ENCODE data around the gene KCND3.

Gene KCND3

GRCh38 chr1:111882559-111882958 is 106.9 kb downstream of the KCND3 start:
- Histone ChIP-seq H3K27ac (replicated peaks) (no peak overlapping the region), H3K4me3 (replicated peaks; ENCODE audit: insufficient read depth, low read length) (no peak overlapping the region), H3K27me3 (ENCODE audit: insufficient read depth, poor library complexity, severe bottlenecking) (peaks cover 2% of the 10 kb centered on the region)
- TF ChIP-seq SPI1 (IDR thresholded peaks at IDR 0.05; ENCODE audit: borderline replicate concordance, low read depth) = no peak
- TF ChIP-seq POLR2AphosphoS5 (IDR thresholded peaks at IDR 0.05; ENCODE audit: low read depth) = no peak
- TF ChIP-seq GABPA (IDR thresholded peaks at IDR 0.05; ENCODE audit: low read depth) = no peak
- no peak for TF ChIP-seq REST (IDR thresholded peaks at IDR 0.05; ENCODE audit: insufficient replicate concordance, low read depth)
- TF ChIP-seq CTCF (IDR thresholded peaks at IDR 0.05; ENCODE audit: insufficient read depth, low read length) = no peak
- DNase-seq (ENCODE audit: low read depth in 1 of 2, low spot score in 1 of 2) = no peak

- H3K4me3 ChIP-seq (replicated peaks; ENCODE audit: insufficient read depth, low read length) = no peak overlapping the region
- H3K27ac ChIP-seq (replicated peaks) = no peak overlapping the region
- DNase-seq (ENCODE audit: low read depth in 1 of 2, low spot score in 1 of 2) = no peak
- TF ChIP-seq POLR2AphosphoS5 (IDR thresholded peaks at IDR 0.05; ENCODE audit: low read depth) = no peak
- TF ChIP-seq SPI1 (IDR thresholded peaks at IDR 0.05; ENCODE audit: borderline replicate concordance, low read depth) = no peak
- no peak for TF ChIP-seq GABPA (IDR thresholded peaks at IDR 0.05; ENCODE audit: low read depth)
- no peak for TF ChIP-seq REST (IDR thresholded peaks at IDR 0.05; ENCODE audit: insufficient replicate concordance, low read depth)
- TF ChIP-seq CTCF (IDR thresholded peaks at IDR 0.05; ENCODE audit: insufficient read depth, low read length) = no peak
- peaks cover 2% of the 10 kb centered on the region for H3K27me3 ChIP-seq (ENCODE audit: insufficient read depth, poor library complexity, severe bottlenecking)
Measured at GRCh38 chr1:111880881-111881837, 108.3 kb downstream of the KCND3 start.

GRCh38 chr1:111879081-111879480 is 110.4 kb downstream of the KCND3 start:
- DNase-seq (ENCODE audit: low read depth in 1 of 2, low spot score in 1 of 2) = no peak
- Histone ChIP-seq H3K27ac (replicated peaks) (no peak overlapping the region), H3K4me3 (replicated peaks; ENCODE audit: insufficient read depth, low read length) (no peak overlapping the region), H3K27me3 (ENCODE audit: insufficient read depth, poor library complexity, severe bottlenecking) (peaks cover 7% of the 10 kb centered on the region)
- TF ChIP-seq GABPA (IDR thresholded peaks at IDR 0.05; ENCODE audit: low read depth) = no peak
- no peak for TF ChIP-seq POLR2AphosphoS5 (IDR thresholded peaks at IDR 0.05; ENCODE audit: low read depth)
- no peak for TF ChIP-seq SPI1 (IDR thresholded peaks at IDR 0.05; ENCODE audit: borderline replicate concordance, low read depth)
- TF ChIP-seq REST (IDR thresholded peaks at IDR 0.05; ENCODE audit: insufficient replicate concordance, low read depth) = no peak
- TF ChIP-seq CTCF (IDR thresholded peaks at IDR 0.05; ENCODE audit: insufficient read depth, low read length) = no peak
